Left lung (tissue), 10 donors: ENCODE data around the gene ATP6V0A4. TPM values are rescaled to one million over a fixed set of nuclear protein-coding genes. Genes with fewer than 3 reads are reported as not detected.

Source experiments
- ATAC-seq: fragments of 200-7000 bp; cut with Tn5 transposase; one replicate; pipeline ENCODE4 v1.9.1; 2020; ENCODE audit warnings: moderate library complexity
- DNase-seq, 4 donors: peaks; one replicate each; pipeline ENCODE4 v3.0.0-alpha.2; 2013 to 2020
- H3K27ac ChIP-seq, 2 donors: fragments of 200-600 bp; sonication (generic) in 1 of 2; one replicate each; pipeline versions ENCODE4 v1.5.0 to v1.8.0; 2020 to 2021
- H3K27me3 ChIP-seq, 2 donors: fragments of 200-600 bp; sonication (generic) in 1 of 2; one replicate each; pipeline versions ENCODE4 v1.5.0 to v1.8.0; 2020 to 2021
- H3K36me3 ChIP-seq, 2 donors: fragments of 200-600 bp; sonication (generic) in 1 of 2; one replicate each; pipeline versions ENCODE4 v1.5.0 to v1.8.0; 2020 to 2021
- H3K4me1 ChIP-seq, 2 donors: fragments of 200-600 bp; one replicate each; pipeline ENCODE4 v1.8.0; 2021
- H3K4me3 ChIP-seq, 2 donors: fragments of 200-600 bp; sonication (generic) in 1 of 2; one replicate each; pipeline versions ENCODE4 v1.5.0 to v1.8.0; 2020 to 2021; ENCODE audit warnings: mild to moderate bottlenecking in 1 of 2
- H3K9me3 ChIP-seq, 2 donors: fragments of 200-600 bp; sonication (generic) in 1 of 2; one replicate each; pipeline versions ENCODE4 v1.5.0 to v1.8.0; 2020 to 2021
- CTCF ChIP-seq, 2 donors: fragments of 200-600 bp; sonication (generic) in 1 of 2; IDR thresholded peaks; one replicate each; pipeline versions ENCODE4 v1.5.0 to v1.8.0; 2021; ENCODE audit warnings: antibody characterized with exemption in 2 of 2
- intact Hi-C, 2 donors: fragments of 100-400 bp; cut with DNase I; formaldehyde crosslinking; loops; one replicate each; pipeline versions ENCODE4 v1.11.2 to v1.14.2; 2022
- polyA plus RNA-seq, 6 donors: library from polyadenylated mRNA; unstranded; fragments of 120-200 nt; gene quantifications; one replicate each; pipeline ENCODE4 v1.2.1, GENCODE V29; 2013; ENCODE audit not compliant: insufficient read length in 6 of 6
- total RNA-seq, 2 donors: library from RNA; stranded (reverse); fragmentation: NEBNext Ultra II Directional; extraction: Animal tissue kit (Norgen Biotek cat#: 25700); gene quantifications; one replicate each; pipeline ENCODE4 v1.2.1, GENCODE V29; 2021
- donor health status: DM: no; HTN: yes; CAD: no.
- donor health status: DM: no; HTN: no; CAD: no.

Gene ATP6V0A4
- total and polyA plus RNA-seq, 8 donors, result 0.52 to 7.3 (median 0.87) TPM

- no peak for TF ChIP-seq CTCF (IDR thresholded peaks at IDR 0.05)
- H3K9me3 ChIP-seq, result no peaks in the 10 kb centered on the region
- DNase-seq (no peak), ATAC-seq (no peak)
- no peak overlapping the region for H3K27ac ChIP-seq
- intact Hi-C loops, result no loop called here
- no peaks in the 10 kb centered on the region for H3K27me3 ChIP-seq
- H3K4me3 ChIP-seq, result no peak overlapping the region
- no peaks in the 10 kb centered on the region for H3K36me3 ChIP-seq
- peaks cover 0 to 7% of the 10 kb centered on the region in 2 donors for H3K4me1 ChIP-seq
These were observed 49.3 kb downstream of the ATP6V0A4 start for GRCh38 chr7:138748666-138749065.

GRCh38 chr7:138746073-138746472 lies 51.9 kb downstream of the ATP6V0A4 start:
- H3K36me3 ChIP-seq, result no peaks in the 10 kb centered on the region
- TF ChIP-seq CTCF (IDR thresholded peaks at IDR 0.05), result no peak
- intact Hi-C loops, result no loop called here
- DNase-seq (no peak), ATAC-seq (no peak)
- no peak overlapping the region for H3K4me3 ChIP-seq
- no peak overlapping the region for H3K27ac ChIP-seq
- no peaks in the 10 kb centered on the region for H3K27me3 ChIP-seq
- no peaks in the 10 kb centered on the region for H3K9me3 ChIP-seq
- H3K4me1 ChIP-seq, result no peaks in the 10 kb centered on the region

DNA sequence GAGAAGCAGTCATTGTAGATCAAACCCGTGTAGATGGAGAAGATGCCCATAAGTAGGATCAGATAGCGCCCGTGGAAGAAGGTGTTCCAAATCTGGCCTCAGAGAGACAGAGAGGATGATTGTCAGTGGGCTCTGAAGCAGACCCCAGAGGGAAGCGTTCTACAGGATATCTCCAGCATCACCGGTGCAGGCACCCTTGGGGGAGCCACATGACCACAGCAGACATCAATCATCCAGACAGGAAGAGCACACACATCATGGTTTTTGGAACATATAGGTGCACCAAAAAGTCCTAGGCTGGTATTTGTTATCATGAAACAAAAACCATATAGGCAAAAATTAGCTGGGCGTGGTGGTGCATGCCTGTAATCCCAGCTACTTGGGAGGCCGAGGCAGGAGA lies 52.8 kb downstream of the ATP6V0A4 start:
- TF ChIP-seq CTCF (IDR thresholded peaks at IDR 0.05), result no peak
- Histone ChIP-seq H3K27ac (no peak overlapping the region), H3K27me3 (no peaks in the 10 kb centered on the region), H3K4me3 (no peak overlapping the region), H3K9me3 (no peaks in the 10 kb centered on the region), H3K4me1 (no peaks in the 10 kb centered on the region), H3K36me3 (no peaks in the 10 kb centered on the region)
- no peak for DNase-seq
- no peak for ATAC-seq
- intact Hi-C loops, result no loop called here

- Histone ChIP-seq H3K27me3 (no peaks in the 10 kb centered on the region), H3K9me3 (no peaks in the 10 kb centered on the region), H3K36me3 (no peaks in the 10 kb centered on the region), H3K4me1 (peaks cover 0 to 5% of the 10 kb centered on the region in 2 donors), H3K27ac (no peak overlapping the region), H3K4me3 (no peak overlapping the region)
- intact Hi-C loops, result no loop called here
- DNase-seq, result no peak
- TF ChIP-seq CTCF (IDR thresholded peaks at IDR 0.05), result no peak
- no peak for ATAC-seq
These were observed 56.6 kb downstream of the ATP6V0A4 start for GRCh38 chr7:138741453-138741735.

GRCh38 chr7:138739859-138740258 lies 58.1 kb downstream of the ATP6V0A4 start:
- DNase-seq (no peak), ATAC-seq (no peak)
- no peaks in the 10 kb centered on the region for H3K9me3 ChIP-seq
- intact Hi-C loops, result loop anchor here in 1 of 2 donors (5.0 to 10.0 kb wide), 2 partner anchors 578 to 1135 kb away; no protein-coding TSS in a partner anchor
- peaks cover 0 to 5% of the 10 kb centered on the region in 2 donors for H3K4me1 ChIP-seq
- H3K27me3 ChIP-seq, result no peaks in the 10 kb centered on the region
- H3K4me3 ChIP-seq, result no peak overlapping the region
- H3K27ac ChIP-seq, result no peak overlapping the region
- no peaks in the 10 kb centered on the region for H3K36me3 ChIP-seq
- TF ChIP-seq CTCF (IDR thresholded peaks at IDR 0.05), result no peak
